GM21526 (cell line): ENCODE data around the gene AP1S2.
"Not testable (repeated sequence)": the region's sequence is repeated elsewhere in the genome, so short reads cannot be mapped to it uniquely, and the experiment has no call there.

Experiments
- ATAC-seq: cut with Tn5 transposase; IDR thresholded peaks from one replicate; pipeline ENCODE4 v1.9.1; 2021; ENCODE audit warnings: moderate library complexity; ENCODE audit not compliant: unreplicated experiment, low FRiP score

Gene AP1S2

GRCh38 chrX:15854712-15855567 is at the start of gene AP1S2:
AP1S2 (minus strand) TSS chrX:15854813; CDS start chrX:15852524, 2,289 bp downstream.
- peak; percentile 95 for ATAC-seq

GRCh38 chrX:15903186-15903681 is 48.6 kb upstream of the AP1S2 start:
- ATAC-seq = peak; percentile 96

GRCh38 chrX:15895334-15895733 is 40.7 kb upstream of the AP1S2 start:
- no peak for ATAC-seq

DNA sequence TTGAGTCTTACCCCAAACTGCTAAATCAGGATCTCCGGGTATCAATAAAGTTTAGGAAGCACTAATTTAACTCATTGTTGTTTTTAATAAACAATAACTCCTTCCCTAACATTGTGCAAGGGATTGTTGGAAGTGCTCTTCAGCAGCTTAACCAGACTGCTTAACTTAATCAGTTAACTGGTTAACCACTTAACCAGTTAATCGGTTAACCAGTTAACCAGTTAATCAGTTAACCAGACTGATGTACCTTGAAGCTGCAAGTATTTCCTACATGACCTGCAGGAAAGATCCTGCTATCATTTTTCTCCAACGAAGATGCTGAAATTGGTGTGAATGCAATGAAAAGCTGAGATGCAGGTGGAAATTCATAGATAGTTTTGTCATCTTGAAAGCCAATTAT is 40.1 kb upstream of the AP1S2 start:
- no peak for ATAC-seq

GRCh38 chrX:15890463-15890862 is 35.9 kb upstream of the AP1S2 start:
- ATAC-seq = no peak

GRCh38 chrX:15888062-15888461 is 33.4 kb upstream of the AP1S2 start:
- no peak for ATAC-seq

- no peak for ATAC-seq
Measured at GRCh38 chrX:15883540-15883863, 28.9 kb upstream of the AP1S2 start.

DNA sequence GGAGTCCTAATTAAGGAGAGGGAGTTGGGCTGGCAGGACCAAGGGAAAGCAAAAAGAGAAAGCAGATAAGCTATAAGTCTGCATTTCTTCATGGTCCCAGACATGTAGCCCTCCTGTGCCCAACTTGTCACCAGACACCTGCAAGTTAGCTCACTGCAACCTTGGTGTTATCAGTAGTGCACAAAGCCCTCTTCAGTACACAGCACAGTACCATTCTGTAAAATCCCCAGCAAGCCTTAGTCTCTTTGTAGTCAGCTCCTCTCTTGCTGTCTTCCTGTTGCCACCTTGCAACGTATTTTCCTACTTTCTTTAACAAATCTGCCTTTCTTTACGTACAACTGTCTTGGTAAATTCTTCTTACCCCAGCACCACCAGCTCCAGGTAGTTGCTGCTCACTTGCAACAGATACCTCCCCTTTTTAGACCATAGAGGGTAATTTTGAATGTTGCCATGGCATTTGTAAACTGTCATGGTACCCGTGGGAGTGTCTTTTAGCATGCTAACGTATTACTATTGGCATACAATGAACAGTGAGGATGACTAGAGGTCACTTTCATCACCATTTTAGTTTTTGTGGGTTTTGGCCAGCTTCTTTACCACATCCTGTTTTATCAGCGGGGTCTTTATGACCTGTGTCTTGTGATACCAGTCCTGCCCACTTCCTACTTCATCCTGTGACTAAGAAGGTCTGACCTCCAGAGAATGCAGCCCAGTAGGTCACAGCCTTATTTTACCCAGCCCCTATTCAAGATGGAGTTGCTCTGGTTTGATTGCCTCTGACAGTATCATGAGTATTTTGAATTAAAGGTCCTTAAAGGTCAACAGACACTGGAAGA is 28.3 kb upstream of the AP1S2 start:
- peak; percentile 59 for ATAC-seq

GRCh38 chrX:15881381-15881897 is 26.8 kb upstream of the AP1S2 start:
- no peak for ATAC-seq

GRCh38 chrX:15877914-15878313 is 23.3 kb upstream of the AP1S2 start:
- ATAC-seq = not testable (repeated sequence)

GRCh38 chrX:15877380-15877779 is 22.8 kb upstream of the AP1S2 start:
- no peak for ATAC-seq

DNA sequence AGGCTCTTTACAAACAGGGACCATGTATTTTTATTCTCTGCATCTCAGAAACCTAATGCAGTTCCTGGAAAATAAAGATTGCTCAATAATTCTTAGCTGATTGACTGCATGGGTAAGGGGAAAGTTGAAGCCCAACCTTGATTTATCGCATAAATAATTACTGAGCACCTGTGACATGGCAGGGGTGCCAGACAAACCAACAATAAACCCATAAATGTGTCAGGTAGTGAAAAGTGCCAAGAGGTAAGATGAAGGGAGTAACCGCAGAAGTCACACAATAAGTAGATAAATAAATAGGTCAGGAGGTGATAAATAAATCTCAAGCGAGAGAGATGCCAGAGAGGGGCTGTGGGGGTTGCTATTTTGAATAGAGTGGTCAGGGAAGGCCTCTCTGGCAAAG is 20.1 kb upstream of the AP1S2 start:
- ATAC-seq = no peak

DNA sequence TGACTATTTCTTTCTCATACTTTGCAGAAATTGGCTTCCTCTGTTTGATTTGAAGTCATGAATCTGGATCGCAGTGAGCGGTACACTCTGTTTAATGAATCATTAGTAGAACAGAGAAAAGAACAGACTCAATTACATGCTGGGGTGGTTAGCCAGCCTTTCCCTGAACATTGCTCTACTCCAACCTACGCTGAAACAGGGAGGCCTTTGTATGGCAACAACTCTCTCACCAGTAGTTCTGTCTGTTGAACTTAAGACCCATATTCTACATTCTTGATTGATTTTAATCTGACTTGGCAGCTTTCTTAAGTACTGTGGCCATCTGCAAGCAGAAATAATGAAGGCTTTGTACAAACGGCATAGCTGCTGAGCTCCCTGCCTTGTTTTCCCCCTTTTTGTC is 19.0 kb upstream of the AP1S2 start:
- no peak for ATAC-seq

DNA sequence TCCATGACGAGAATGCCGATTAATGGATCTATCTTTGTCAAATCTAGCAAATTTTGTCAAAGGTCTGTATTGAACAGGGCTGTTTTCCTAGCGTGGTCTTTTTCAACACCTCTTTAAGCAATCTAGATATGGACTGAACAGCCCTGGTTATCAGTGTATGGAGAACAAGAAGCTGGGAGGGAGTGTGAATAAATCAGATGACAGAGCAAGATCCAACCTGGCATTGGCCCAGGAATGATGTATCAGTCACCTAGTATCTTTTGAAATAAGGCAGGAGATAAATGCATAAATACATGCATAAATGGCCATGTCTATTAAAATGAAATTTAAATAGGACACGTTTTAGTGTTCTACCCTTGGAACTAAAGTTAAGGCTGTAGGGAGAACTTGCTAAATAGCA is 15.7 kb upstream of the AP1S2 start:
- no peak for ATAC-seq

- no peak for ATAC-seq
Measured at GRCh38 chrX:15869695-15870094, 15.1 kb upstream of the AP1S2 start.

DNA sequence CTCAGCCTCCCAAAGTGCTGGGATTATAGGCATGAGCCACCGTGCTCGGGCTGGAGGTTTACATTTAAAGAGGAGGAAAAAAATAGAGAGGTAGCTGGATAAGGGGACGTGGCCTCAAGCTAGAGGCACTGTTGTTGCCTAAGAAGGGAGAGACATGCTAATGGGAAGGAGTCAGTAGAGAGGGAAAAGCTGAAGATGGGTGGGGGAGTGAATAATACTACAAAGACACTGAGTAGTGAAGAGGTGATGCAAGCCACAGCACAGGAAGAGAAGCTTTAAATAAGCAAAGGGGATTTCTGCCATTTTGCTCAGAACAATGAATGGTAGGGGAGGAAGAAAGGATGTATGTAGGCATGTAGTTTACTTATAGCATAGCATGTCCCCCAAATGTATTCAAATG is 11.5 kb upstream of the AP1S2 start:
- ATAC-seq = no peak

DNA sequence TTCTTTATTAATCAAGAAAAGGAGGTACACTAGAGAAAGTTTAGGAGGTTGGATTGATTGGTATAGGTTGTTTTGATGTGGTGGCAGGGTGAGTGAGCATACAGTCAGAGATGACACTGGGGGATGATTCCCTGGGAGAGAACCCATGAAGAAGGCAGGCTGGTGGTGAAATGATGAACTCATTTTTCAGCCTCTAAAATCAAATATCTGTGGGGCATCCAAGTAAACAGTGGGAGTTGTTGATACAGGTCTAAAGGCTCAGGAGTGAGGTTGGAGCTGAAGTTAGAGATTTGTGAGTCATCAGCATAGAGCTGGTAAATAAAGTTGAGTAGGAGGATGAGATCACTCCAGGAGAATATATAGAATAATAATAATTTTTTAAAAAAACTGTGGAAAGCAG is 10.0 kb upstream of the AP1S2 start:
- no peak for ATAC-seq

DNA sequence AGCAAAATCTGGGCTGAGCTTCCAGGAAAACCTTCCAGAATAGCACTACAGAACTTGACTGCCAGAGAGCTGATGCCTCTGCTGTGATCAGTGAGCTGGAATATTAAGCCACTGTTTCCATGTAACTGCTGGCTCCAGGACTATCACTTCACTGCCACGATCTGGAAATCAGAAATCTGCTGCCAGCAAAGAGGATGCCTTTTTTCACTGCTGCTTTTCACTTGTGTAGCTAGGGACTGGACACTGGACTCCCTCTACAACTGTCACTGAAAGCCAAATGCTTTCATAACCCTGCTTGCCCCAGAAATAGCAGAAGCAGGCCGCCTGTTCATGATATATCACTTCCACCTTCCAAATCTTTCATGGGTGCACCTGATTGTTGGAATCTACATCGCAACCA is 9.4 kb upstream of the AP1S2 start:
- no peak for ATAC-seq

DNA sequence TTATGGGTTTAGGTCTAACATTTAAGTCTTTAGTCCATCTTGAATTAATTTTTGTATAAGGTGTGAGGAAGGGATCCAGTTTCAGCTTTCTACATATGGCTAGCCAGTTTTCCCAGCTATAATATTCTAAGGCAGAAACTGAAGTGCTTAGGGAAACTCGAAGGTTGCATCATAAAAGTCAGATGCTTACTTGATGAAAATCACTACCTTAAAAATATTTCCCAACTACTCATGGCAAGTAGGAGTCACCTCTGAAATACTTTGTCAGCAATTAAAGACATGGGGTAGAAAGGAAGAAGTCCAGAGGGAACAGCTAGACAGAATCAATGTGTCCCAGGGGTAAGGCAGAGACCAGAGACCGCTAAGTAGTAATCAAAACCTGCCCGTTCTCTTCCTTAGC is 6.3 kb upstream of the AP1S2 start:
- ATAC-seq = no peak

DNA sequence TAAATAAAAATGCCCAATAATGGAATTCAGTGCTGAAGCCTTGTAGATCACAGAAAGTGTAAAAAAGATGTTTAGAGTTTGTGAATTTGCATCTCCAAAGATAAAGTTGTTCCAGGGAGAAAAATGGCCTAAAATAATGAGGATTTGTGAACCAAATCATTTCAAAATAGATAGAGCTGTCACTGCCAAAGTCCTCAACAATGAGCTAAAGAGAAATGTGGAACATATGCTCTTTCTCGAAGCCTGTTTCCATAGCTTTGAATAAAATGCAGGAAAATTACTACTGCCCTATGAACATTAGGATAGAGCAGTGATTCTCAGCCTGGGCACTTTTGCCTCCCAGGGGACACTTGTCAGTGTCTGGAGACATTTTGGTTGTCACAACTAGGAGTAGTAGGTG is 3.4 kb upstream of the AP1S2 start:
- no peak for ATAC-seq

- no peak for ATAC-seq
Measured at GRCh38 chrX:15856636-15857035, 2.0 kb upstream of the AP1S2 start.

GRCh38 chrX:15856222-15856587 is 1.6 kb upstream of the AP1S2 start:
- ATAC-seq = no peak
